ENCODE measurements around the gene TMEM190.

The TMEM190 gene

DNA sequence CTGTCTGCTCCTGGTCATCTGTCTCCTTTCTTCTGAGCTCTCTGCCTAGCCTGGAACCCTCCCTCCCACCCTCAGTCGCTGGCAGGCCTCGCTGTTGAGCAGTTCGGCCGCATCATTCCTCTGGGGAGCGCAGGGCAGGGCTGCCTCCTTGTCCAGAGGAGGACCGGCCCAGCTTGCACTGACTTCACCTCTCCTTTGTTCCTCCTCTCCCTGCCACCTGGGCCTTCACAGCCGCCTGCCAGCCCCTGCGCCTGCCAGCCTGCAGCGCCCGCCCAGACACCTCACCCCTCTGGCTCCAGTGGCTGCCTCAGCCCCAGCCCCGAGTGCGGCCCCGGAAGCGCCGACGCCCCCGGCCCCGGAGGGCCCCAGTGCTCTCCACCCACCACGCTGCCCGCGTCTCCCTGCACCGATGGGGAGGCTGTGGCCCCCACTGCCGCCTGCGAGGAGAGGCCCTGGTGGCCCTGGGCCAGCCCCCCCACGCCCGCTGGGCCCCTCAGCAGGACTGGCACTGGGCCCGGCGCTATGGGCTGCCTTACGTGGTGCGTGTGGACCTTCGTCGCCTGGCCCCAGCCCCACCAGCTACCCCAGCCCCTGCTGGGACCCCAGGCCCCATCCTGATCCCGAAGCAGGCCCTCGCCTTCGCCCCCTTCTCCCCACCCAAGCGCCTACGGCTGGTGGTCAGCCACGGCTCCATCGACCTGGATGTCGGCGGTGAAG lies 29.7 kb upstream of the TMEM190 start:
- TF ChIP-seq, protein P1, sequence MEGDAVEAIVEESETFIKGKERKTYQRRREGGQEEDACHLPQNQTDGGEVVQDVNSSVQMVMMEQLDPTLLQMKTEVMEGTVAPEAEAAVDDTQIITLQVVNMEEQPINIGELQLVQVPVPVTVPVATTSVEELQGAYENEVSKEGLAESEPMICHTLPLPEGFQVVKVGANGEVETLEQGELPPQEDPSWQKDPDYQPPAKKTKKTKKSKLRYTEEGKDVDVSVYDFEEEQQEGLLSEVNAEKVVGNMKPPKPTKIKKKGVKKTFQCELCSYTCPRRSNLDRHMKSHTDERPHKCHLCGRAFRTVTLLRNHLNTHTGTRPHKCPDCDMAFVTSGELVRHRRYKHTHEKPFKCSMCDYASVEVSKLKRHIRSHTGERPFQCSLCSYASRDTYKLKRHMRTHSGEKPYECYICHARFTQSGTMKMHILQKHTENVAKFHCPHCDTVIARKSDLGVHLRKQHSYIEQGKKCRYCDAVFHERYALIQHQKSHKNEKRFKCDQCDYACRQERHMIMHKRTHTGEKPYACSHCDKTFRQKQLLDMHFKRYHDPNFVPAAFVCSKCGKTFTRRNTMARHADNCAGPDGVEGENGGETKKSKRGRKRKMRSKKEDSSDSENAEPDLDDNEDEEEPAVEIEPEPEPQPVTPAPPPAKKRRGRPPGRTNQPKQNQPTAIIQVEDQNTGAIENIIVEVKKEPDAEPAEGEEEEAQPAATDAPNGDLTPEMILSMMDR (conservative IDR thresholded peaks at IDR 0.05), result no peak
- no peak for TF ChIP-seq ZFX (IDR thresholded peaks at IDR 0.05)
- no peak overlapping the region for H3K27ac ChIP-seq

DNA sequence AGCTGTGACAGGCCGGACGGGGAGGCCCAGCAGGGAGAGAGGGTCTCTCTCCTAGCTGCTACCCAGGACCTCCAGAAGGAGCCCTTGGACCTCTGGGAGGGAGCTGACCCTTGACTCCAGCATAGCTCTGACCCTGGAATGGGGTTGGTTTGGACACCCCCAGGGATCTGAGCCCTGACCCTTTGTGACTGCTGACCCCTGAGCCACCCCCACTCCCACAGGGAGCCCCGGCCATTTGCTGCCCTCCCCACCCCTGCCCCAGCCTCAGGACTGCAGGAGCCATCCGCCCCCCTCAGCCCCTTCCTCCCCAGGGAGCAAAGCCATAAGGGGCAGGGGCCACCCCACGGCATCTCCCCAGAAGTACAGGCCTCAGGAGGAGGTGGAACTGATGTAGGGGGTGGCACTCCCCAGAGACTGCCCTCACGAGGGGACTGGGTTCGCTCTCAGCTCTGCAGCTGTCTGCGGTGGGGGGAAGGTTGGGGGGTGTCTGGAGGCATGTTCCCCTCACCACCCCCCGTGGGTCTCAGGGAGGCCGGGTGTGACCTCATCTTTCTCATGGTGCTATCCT lies 29.1 kb upstream of the TMEM190 start:
- TF ChIP-seq ZFX (IDR thresholded peaks at IDR 0.05), result no peak
- TF ChIP-seq, protein P1 (conservative IDR thresholded peaks at IDR 0.05), result no peak
- H3K27ac ChIP-seq, result no peak overlapping the region

DNA sequence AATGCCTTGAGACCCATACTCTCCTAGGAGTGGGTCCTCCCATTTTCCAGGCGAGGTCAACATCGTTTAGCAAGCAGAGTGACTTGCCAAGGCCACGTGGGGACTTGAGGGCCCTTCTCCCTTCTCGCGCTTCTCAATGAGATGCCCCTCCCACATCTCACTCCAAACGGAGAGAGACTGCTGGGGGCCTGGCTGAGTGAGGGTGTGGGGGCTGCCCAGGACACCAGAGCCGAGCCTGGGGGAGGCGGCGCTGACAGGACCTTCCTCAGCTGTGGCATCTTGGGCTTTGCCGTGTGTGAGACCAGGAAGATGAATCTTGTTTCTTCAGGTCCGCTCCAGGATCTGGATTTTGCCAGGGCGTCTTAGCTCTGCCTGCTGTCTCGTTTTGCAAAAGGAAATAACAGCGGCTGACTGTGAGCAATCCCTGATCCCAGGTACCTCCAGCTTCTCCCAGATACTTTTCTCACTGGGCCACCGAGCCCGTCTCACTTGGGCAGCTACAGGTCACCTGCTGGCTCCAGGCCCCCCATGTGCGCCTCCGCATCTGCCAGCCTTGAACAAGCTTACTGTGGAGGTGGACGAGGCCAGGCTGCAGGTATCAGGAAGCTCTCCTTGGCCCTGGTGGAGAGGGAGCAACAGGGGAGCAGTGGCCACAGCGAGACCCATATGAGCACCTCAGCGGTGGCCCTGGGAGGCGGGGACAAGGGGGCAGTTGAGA lies 28.1 kb upstream of the TMEM190 start:
- H3K27ac ChIP-seq, result no peak overlapping the region
- no peak for TF ChIP-seq ZFX (IDR thresholded peaks at IDR 0.05)
- TF ChIP-seq, protein P1 (conservative IDR thresholded peaks at IDR 0.05), result no peak

DNA sequence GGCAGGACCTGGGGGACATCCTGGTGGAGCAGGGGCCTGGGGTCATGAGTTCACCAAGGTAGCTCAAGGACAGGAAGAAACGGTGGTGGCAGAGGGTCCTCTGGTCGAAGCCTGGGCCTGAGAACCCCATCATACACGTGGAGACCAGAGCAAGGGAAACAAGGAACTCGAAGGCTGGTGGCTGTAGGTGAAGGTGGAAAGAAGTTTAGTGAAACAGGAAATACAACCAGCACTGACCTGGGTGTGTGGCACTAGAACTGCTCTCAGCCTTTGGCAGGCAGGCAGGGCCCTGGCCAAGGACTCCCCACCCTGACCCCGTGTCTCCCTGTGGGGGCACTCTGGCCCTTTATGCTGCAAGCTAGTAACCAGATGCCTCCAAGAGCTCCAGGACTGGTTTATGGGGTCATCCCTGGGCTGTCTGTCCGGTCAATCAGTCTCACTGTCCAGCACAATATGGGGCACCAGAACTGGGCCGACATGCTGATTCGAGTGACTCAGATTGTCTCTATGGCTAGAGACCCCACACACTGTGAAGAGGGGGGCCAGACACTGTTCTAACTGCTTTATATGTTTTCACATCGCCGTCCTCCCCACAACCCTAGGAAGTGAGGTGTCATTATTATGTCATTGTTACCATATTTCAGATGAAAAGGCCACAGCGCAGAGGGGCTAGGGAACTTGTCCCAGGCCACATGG lies 25.9 kb upstream of the TMEM190 start:
- TF ChIP-seq ZFX (IDR thresholded peaks at IDR 0.05), result no peak
- TF ChIP-seq, protein P1 (conservative IDR thresholded peaks at IDR 0.05), result no peak
- no peak overlapping the region for H3K27ac ChIP-seq

DNA sequence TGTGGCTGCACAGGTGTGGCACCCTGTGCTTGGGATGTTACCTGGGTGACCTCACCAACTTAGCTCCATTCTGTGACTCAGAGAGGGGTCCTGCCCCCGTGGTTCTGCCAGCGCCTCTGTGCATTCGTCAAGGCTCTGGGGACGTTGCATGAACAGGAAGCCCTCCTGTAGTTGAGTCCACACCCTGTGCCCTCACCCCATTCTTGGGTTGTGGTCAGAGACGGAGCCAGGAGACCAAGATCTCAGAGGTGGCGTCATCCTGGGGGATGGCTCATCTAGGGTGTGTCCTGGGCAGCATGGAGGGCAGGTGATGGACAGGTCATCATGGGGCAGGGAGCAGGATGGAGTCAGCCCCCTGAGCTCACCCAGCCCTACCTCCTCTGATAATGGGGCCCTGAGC lies 24.6 kb upstream of the TMEM190 start:
- H3K27ac ChIP-seq, result no peak overlapping the region
- TF ChIP-seq, protein P1 (conservative IDR thresholded peaks at IDR 0.05), result no peak
- no peak for TF ChIP-seq ZFX (IDR thresholded peaks at IDR 0.05)

DNA sequence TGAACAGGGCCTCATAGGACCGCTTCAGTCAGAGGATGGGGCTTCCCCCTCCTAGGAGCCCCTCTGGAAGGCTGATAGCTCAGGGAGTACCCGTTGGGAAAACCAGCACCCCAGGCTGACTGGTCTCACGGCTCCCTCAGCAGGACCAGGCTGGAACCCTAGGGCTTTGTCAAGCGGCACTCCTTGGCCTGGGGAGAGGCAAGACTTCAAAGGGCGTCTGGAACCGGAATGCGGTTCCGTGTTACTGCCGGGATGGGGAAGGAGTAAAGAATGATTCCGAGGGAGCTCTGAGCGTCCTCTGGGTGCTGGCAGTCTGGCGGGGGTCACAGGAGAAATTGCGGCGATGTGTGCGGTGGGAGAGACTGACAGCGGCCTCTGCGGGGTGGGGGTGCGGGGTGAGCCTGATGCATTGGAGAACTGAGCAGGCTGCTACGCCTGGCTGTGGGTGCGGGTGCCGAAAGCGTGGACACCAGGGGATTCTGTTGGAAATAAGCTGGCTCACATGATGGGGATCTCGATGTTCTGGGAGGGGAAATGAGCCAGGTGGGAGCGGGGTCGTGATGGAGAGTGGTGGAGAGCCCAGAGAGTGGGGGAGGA lies 24.0 kb upstream of the TMEM190 start:
- TF ChIP-seq, protein P1 (conservative IDR thresholded peaks at IDR 0.05), result no peak
- TF ChIP-seq ZFX (IDR thresholded peaks at IDR 0.05), result no peak
- H3K27ac ChIP-seq, result no peak overlapping the region

All from C4-2B (cell line).